OCI-M2 (cell line): ENCODE data around the gene SYNE1.
"Not testable (repeated sequence)": the region's sequence is repeated elsewhere in the genome, so short reads cannot be mapped to it uniquely, and the experiment has no call there.

Source experiments
- DNase-seq: peaks from one replicate; lab custom pipeline; 2025; ENCODE audit not compliant: unreplicated experiment; lab: John Stamatoyannopoulos, UW

The SYNE1 gene

DNA sequence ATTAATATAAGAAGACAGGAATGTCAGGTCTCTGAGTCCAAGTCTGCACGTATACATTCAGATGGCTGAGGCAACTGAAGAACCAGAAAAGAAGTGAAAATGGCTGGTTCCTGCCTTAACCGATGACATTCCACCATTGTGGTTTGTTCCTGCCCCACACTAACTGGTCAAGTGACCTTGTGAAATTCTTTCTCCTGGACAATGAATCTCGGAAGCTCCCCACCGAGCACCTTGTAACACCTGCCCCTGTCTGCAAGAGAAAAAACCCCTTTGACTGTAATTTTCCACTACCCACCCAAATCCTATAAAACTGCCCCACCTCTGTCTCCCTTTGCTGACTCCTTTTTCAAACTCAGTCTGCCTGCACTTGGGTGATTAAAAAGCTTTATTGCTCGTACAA lies 140.4 kb downstream of the SYNE1 start:
- no peak for DNase-seq

DNA sequence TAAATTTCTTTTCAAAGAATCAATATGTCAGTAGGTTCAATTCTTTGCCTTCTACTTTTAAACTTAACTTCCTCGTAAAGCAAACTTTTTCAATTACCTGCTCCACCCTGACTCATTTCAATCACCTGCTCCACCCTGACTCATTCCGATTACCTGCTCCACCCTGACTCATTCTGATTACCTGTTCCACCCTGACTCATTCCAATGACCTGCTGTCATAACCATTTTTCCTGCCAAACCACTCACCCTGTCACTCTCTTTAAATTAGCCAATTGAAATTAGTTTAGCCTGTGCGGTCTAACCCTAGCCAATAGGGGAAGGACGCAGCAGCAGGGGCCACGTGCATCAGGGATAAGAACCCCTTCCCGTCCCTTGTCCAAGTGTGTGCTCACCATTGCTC lies 141.7 kb downstream of the SYNE1 start:
- not testable (repeated sequence) for DNase-seq

DNA sequence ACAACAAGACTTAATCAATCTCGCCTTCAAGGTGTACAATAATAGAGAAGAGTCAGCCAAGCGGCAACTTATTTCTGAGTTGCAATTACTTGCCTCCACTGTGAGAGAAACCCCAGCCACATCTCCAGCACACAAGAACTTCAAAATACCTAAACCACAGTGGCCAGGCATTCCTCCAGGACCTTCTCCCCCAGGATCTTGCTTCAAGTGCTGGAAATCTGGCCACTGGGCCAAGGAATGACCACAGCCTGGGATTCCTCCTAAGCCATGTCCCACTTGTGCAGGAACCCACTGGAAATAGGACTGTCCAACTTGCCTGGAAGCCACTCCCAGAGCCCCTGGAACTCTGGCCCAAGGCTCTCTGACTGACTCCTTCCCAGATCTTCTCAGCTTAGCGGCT lies 144.9 kb downstream of the SYNE1 start:
- not testable (repeated sequence) for DNase-seq

DNA sequence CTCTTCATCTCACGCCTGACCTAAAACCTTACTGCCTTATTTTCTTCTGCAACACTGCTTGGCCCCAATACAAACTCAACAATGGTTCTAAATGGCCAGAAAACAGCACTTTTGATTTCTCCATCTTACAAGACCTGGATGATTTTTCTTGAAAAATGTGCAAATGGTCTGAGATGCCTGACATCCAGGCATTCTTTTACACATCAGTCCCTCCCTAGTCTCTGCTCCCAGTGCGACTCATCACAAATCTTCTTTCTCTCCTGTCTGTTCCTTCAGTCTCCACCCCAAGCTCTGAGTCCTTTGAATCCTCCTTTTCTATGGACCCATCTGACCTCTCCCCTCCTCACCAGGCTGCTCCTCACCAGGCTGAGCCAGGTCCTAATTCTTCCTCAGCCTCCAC lies 145.7 kb downstream of the SYNE1 start:
- not testable (repeated sequence) for DNase-seq

DNA sequence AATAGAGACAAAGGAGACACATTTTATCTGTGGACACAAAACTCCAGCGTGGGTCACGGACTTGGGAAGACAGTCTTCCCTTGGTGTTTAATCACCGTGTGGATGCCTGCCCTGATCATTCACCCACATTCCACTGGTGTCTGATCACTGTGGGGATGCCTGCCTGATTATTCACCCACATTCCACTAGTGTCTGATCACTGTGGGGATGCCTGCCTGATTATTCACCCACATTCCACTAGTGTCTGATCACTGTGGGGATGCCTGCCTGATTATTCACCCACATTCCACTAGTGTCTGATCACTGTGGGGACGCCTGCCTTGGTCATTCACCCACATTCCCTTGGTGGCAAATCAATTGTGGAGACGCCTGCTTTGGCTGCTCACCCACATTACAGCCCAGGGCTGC lies 146.2 kb downstream of the SYNE1 start:
- DNase-seq, result not testable (repeated sequence)

DNA sequence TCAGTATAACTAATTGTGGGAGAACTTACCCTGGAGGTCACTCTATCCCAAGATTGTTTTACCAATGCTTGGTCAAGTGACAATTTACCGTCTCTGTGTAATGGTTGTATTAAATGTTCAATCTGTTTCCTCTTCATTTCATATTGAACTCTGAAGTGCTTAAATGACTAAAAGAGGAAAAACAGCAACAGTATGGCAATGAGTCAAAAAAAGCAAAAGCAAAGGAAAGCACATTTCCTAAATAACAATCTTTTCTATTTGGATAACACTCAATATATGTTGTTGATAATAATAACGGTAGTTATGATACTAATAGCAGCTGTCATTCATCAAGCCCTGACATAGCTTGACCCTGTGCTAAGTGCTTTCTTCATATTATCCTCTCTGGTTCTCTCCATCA lies 152.4 kb downstream of the SYNE1 start:
- no peak for DNase-seq

DNA sequence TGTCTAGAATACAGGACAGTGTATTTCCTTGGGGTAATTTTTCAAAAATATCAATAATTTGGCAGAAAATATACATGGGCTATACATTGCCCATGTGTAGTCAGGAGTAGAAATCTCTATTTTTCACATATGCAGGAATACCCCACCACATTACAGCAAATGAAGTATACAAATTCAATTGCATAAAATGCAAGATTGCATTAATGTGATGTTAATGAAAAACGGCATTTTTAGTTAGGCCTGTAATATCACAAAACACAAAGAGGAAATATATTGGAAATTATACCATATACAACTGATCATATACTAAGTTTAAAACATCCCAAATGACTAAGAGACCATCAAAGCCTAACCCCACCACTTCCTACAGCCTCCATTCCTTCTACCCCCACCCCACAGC lies 154.9 kb downstream of the SYNE1 start:
- no peak for DNase-seq

DNA sequence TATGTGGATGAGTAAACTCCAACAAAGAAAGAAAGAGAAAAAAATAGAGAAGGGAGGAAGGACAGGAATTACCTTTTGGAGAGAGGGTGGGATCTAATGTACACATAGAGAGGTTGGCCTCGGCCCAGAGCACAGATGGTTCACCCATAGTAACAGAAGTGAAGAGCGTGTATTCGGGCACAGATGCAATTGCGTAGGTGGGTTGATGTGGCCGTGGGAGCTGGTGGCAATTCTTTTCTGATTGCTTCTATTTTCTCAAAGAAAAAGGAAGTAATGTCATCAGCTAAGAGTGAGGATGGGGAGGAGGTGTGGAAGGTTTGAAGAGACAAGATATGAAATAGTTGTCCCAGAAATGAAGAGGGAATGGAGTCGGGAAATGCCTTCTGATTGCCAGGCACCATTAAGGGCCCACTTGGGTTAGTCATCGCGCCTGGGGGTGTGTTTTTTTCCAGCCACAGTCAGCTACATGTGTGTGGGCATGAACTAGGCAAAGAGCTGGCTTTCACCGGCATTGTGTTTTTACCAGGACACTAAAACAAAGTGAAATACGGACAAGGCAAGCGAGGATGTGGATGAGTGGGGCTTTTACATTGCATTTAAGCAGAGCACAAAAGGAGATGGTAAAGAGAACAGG lies 158.7 kb downstream of the SYNE1 start:
- no peak for DNase-seq

DNA sequence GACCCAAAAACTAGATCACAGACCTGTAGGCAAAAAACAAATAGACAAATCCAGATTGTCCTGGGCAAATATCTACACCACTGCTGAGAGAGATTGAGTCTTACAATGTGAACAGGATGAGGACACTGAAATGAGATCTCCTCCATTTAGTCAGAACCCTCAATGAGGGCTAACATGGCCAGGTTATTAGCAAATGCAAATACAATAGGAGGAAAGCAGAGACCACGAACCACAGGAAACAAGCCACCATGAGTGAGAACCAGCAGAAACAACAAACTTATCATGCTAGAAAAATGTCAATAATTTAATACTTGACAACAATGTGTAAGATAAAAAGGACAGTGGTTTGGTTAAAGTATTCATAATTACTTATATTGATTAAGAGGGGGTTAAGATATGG lies 162.8 kb downstream of the SYNE1 start:
- no peak for DNase-seq

DNA sequence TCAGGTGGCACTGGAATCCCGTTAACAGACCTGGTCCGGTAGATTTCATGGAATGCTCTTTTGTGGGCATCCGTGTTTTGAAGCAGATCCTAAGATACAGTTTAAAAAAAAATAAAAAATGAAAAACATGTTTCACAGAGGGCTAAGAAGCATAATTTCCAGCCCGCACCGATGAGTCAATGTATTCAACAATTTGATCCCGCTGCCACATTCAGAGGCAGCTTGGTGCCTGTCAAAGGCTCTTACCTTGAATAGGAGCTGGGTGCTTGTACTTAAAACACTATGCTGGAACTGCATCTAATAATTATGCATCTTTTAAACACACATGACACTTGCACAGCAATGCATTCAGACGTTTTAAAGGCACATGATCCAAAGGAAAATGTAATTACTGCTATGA lies 164.8 kb downstream of the SYNE1 start:
- DNase-seq, result no peak

DNA sequence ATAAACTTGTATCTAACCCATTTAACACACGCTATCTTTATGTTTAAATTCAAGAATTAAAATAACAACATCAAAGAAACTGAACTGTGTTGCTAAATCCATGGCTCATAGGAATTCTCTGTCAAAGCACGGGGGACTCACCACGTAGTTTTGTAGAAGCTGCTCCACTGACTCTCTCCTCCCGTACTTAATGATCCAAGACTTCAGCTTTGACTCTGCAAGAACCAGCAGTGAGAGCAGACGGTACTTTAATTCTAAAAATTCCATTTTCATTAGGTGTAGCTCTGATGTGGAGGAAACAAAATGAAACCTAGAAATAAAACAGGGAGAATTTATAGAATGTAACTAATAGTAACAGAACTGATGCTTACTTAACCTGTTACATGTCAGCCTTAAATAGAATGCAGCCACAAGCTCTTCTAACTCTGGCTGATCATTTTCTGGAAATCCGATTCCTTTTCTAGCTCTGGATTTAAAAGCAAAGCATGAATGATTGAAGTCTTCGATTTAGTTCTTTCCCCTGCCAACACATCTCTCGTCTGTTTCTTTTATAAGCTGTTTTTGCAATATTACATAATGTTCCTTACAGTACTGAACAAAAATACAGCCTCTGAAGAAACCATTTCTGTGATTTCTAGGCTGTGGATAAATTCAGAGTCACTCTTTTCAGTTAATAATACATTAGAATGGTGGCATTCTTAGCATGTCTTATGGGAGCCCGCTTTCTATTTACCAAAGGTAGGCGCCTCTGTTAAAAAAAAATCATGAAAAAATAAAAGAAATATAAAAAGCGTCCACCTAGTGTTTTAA lies 165.5 kb downstream of the SYNE1 start:
- no peak for DNase-seq

DNA sequence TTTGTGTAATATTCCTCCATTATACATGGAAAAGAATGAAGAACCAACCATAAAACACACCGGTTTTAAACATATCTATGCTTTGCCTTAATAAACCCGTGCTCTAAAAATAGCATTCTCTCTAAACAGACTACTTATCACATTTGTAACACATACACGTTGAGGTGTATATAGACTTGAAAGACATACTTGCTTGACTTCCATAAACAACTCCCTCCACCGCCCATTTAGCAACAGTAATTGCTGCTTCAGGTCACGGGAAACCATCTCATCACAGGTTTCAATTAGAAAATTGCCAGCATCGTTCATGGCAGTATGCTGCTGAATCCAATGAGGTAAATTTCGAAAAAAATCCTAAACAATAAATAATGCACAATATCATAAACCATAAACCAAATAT lies 174.0 kb downstream of the SYNE1 start:
- no peak for DNase-seq

DNA sequence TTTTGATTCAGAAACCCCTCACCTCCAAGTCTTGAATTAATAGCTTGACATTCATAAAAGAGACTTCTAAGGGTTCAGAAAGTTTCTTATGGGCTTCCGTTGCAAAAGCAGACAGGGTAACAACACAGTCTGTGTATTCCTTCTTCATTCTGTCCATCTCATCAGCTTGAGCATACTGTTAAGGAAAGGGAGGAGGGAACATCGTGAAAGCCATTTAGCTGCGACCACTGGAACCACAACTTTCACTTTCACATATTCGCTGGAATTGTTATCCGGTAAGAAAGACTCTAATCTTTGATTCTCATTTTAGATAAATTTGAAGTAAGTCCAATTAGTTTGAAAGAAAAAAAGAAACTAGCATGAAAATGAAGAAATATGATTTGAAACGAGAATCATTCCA lies 174.4 kb downstream of the SYNE1 start:
- DNase-seq, result no peak

DNA sequence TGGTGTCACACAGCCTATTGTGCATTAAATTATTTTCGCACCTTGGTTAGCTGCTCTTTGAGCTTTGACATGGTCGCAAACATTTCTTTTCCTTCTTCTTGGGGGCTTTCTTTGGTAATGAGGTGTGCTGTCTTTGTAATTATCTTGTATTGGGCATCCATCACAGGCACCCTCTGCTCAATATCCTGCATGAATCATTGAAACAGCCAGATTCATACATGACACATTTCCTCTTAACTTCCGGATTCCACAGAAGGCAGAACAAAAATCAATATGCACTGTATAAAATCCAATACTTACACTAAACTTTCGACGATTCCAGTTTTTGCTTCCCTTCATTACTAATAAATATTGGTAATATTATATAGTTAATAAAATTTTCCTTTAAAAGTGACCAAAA lies 175.6 kb downstream of the SYNE1 start:
- no peak for DNase-seq

DNA sequence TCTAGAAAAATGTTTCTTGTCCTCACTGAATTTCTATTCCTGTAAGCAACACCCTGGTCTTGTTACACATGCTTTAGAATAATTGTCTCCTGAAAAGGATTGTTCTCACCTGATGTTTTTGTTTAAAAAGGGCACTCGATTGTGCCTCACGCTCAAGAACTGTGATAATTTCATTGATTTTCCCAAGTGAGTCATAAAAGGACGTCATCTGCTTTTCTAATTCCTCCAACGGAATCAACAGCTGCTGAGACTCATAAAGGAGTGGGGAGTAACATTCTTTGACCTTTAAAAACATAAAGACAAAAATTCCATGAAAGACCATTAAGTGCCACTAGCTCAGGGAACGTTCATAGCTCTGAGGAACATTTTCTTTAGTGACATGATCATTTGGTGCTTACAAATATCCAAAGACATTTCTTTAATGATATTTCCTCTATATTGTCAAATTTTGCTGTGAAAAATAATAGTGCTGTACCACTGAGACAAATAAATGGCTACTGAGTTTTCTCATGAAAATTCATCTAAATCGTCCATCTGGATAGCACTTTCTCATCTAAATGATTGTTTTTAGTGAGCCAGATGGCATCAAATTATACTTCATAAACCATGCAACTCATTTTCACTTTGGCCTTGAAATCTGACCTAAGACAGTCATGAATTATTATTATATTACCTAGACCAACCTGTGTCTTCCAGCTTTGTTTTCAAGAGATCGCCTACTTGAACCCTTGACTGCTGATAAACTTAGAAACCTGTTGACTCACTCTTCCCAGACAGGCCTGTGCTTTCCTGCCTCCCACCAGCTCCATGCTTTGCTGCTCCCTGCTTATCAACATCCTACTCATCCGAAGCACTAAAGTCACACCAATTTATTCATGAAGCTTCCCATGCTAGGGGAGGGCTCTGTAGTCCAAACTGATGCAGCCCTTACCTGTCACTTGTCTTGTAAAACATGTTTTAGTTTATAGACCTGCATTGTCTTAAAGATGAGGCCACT lies 178.2 kb downstream of the SYNE1 start:
- no peak for DNase-seq

DNA sequence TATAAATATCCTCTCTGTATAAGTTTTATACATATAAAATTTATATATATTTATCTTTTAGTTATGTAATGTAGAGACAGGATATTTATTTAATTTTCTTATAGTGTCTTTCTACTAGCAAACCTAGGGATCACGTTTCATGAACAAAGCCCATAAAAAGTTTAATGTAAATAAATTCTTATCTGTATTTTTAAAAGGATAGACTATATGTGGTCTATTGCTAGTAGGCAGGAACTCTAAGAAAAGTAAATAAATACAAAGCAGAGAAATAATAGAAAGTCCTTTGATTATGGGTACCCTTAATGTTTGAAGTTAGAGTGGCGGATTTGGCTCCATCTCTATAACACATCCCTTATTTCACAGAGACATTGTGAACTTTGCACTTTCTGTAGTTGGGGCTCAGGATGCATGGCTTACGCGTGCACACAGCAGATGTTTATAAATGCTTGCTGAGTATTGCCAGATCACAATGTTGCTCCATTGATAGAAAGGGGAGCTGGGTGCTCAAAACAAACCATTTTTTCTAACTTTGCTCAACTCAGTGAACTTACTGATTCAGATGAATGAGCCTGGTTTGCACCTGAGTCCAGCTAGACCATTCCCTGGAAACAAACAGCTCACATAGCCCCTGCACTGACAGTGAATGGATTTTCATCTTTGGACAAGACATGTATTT lies 179.1 kb downstream of the SYNE1 start:
- DNase-seq, result no peak

DNA sequence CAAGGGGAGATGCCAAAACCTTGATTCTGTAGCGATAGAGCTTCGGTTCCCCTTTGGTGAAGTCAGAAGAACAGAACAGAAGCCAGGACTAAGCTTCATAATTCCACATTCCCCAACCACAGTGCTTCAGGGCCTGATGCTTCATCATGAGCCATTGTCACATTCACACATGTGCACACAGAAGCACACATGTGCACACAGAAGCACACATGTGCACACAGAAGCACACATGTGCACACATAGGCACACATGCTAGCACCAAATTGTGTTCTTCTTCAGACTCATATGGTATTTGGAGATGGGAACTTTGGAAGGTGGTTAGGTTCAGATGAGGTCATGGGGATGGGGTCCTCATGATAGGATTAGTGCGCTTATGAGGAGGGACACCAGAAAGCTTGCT lies 183.2 kb downstream of the SYNE1 start:
- DNase-seq, result no peak

DNA sequence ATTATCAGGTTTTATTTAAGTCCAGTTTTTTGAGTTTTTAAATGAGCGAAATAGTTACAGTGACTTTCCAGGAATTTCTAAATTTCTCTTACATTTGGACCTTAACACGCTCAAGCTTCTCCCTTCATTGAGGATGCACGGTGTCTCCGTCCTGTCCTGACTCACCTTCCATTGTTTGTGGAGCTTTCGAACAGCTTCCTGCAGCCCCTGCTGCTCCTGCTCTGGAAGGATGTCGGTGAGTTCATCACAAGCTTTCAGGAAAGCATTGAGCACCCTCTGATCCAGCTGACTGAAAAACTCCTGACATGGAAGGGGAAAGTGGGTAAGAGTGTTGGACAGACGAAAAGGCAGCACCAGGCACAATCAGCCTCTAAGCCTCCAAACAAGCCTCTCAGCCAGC lies 183.7 kb downstream of the SYNE1 start:
- no peak for DNase-seq

DNA sequence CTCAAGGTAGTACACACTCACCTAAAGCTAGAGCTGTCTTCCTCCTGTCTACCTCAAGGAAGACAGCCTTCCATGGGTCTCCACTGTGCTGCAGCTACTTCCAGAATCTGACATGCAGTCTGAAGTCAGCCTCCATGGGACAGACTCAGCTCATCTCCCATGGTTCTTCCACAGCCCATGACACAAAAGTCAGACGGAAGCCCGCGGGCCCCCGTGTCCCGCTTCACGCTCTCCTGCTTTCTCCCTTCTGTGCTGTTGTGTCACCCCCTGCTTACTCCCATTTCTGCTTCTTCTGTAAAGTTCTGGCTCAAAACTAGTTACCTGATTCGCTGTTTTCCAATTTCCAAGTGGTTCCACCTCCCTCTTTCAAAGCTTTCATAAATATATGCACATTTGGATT lies 184.5 kb downstream of the SYNE1 start:
- no peak for DNase-seq

DNA sequence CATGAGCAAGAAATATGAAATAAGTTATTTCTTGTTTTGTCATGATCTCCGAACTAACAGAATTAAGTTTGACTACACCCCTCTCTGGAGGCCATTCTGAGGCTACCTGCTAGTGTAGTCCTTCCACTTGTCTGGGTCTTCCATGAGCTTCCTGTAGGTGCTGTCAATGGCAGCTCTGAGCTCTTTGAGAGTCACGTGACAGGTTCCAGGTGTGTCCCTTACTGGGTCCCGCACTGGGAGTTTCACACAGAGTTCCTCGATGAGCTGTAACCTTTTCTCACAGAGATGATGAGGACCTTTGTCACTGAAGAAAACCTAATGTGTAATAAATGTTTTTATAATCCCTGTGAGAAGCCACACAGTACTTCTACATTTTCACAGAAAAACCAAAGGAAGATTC lies 186.6 kb downstream of the SYNE1 start:
- DNase-seq, result no peak

DNA sequence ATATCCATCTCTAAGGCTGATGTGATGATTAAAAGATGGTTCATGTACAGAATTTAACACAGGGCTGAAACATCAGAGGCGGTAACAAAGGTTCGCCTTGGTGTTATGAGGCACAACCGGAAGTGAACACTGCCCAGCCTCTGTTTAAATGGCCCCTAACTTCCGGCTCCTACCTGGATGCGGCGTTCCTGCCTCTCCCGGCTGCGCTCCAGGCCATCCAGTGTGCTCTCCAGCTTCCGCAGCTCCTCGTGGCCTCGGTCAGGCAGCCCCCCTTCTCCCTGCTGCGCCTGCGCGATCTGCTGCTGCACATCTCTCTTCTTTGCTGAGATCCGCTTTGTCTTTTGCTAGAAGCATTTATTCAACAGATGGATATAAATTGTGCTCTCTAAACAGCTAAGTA lies 195.3 kb downstream of the SYNE1 start:
- no peak for DNase-seq
